Transverse colon (tissue), 4 donors: ENCODE results near the gene TRPC3. TPM values are rescaled to one million over a fixed set of nuclear protein-coding genes. Genes with fewer than 3 reads are reported as not detected.

Experiments used
- DNase-seq: peaks from one replicate; pipeline ENCODE4 v3.0.0-alpha.2; 2019
- H3K27ac ChIP-seq, 4 donors: fragments of 200-600 bp; sonication (generic); 2 replicates each; pipeline ENCODE4 v1.5.1; 2016 to 2018; ENCODE audit warnings: inconsistent platforms in 4 of 4
- H3K27me3 ChIP-seq: fragments of 200-600 bp; sonication (generic); 2 replicates; pipeline ENCODE4 v1.5.1; 2017; ENCODE audit warnings: inconsistent platforms
- H3K36me3 ChIP-seq, 4 donors: fragments of 200-600 bp; sonication (generic); 2 replicates each; pipeline ENCODE4 v1.5.1; 2017 to 2019; ENCODE audit warnings: inconsistent platforms in 4 of 4
- H3K4me1 ChIP-seq, 4 donors: fragments of 200-600 bp; sonication (generic); 2 replicates each; pipeline ENCODE4 v1.5.1; 2017 to 2020; ENCODE audit warnings: inconsistent platforms in 4 of 4
- H3K4me3 ChIP-seq, 4 donors: fragments of 200-600 bp; sonication (generic); 1 replicate in 1 of 4; 2 replicates in 3 of 4; pipeline versions ENCODE4 v1.5.1 to v1.6.1; 2017 to 2019; ENCODE audit warnings: inconsistent platforms in 4 of 4
- H3K9me3 ChIP-seq, 2 donors: fragments of 200-600 bp; sonication (generic); 2 replicates each; pipeline ENCODE4 v1.5.1; 2017 to 2019; ENCODE audit warnings: inconsistent platforms in 2 of 2
- CTCF ChIP-seq, 5 experiments: fragments of 200-600 bp in 3 of 5; fragments of 450-650 bp in 2 of 5; sonication (generic) in 3 of 5; IDR thresholded peaks; 1 replicate in 2 of 5; 2 replicates in 3 of 5; pipeline ENCODE4 v1.5.1; 2016 to 2017; ENCODE audit warnings: antibody characterized with exemption in 5 of 5, inconsistent platforms in 3 of 5, mild to moderate bottlenecking in 2 of 5, moderate library complexity in 1 of 5
- EP300 ChIP-seq: sonication (generic); formaldehyde crosslinking; IDR thresholded peaks from one replicate; pipeline ENCODE4 v1.6.1; 2017; ENCODE audit warnings: antibody characterized with exemption, low read depth
- POLR2A ChIP-seq: fragments of 450-650 bp; IDR thresholded peaks from one replicate; pipeline ENCODE4 v1.6.1; 2016; ENCODE audit warnings: antibody characterized with exemption, mild to moderate bottlenecking, moderate library complexity
- POLR2AphosphoS5 ChIP-seq, 3 donors: sonication (generic); formaldehyde crosslinking; IDR thresholded peaks; one replicate each; pipeline ENCODE4 v1.6.1; 2016; ENCODE audit warnings: antibody characterized with exemption in 3 of 3
- WGBS, 2 donors: methylation state at CpG; one replicate each; pipeline ENCODE4 v1.1.5; 2018; ENCODE audit warnings: low coverage in 1 of 2; 5-methylcytosine and 5-hydroxymethylcytosine counted together
- in situ Hi-C, 4 donors: fragments of 200-750 bp; cut with MboI; loops; one replicate each; pipeline versions ENCODE4 v1.15.0 to v1.15.1; 2017; ENCODE audit warnings: low sequenced_read_pairs in 3 of 4, low pct_ligation_motif_present in 1 of 4, low pct_unique_long_range_greater_than_20kb in 1 of 4
- intact Hi-C: fragments of 100-400 bp; cut with DNase I; formaldehyde crosslinking; loops from one replicate; pipeline ENCODE4 v1.15.1; 2023; ENCODE audit warnings: low total_unique reads
- total RNA-seq, 4 donors: library from RNA; depleted of rRNA; stranded (reverse); fragments of >200 nt; gene quantifications; one replicate each; pipeline ENCODE4 v1.1.0, GENCODE V29; 2016

Gene TRPC3
- total RNA-seq, 4 donors from 2014 or later = 1.1 to 3.4 (median 1.7) TPM; not detected in 1

DNA sequence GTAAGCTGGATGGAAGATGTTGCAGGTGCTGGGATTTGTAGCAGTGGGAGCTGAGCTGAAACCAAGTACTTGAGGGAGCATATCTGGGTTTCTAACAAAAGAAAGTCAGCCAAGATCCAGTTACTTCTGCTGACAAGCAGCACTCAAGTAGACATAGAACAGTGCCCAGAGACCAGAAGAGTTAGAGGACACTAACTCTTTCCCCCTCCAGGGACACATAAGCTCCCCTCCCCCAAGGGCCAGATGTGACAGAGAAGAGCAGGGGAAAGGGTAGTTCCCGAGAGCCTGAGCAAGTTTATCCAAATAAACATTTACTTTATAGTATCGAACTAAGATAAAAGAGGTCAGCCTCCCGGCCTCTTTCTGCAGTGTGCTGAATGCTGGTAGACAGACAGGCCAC lies 12.2 kb downstream of the TRPC3 start:
- H3K4me1 ChIP-seq = no peaks in the 10 kb centered on the region
- no peak for DNase-seq
- TF ChIP-seq EP300 (no peak), CTCF (IDR thresholded peaks at IDR 0.05) (no peak), POLR2A (no peak), POLR2AphosphoS5 (IDR thresholded peaks at IDR 0.05) (no peak)
- H3K36me3 ChIP-seq = no peaks in the 10 kb centered on the region
- no peak overlapping the region for H3K27ac ChIP-seq
- intact Hi-C loops = no loop called here
- H3K4me3 ChIP-seq = no peak overlapping the region
- no peaks in the 10 kb centered on the region for H3K9me3 ChIP-seq
- 25 to 29% methylated on average over 3 of the region's 3 CpGs for WGBS, 2 donors
- H3K27me3 ChIP-seq = peaks cover 27% of the 10 kb centered on the region
- in situ Hi-C loops = no loop called here

DNA sequence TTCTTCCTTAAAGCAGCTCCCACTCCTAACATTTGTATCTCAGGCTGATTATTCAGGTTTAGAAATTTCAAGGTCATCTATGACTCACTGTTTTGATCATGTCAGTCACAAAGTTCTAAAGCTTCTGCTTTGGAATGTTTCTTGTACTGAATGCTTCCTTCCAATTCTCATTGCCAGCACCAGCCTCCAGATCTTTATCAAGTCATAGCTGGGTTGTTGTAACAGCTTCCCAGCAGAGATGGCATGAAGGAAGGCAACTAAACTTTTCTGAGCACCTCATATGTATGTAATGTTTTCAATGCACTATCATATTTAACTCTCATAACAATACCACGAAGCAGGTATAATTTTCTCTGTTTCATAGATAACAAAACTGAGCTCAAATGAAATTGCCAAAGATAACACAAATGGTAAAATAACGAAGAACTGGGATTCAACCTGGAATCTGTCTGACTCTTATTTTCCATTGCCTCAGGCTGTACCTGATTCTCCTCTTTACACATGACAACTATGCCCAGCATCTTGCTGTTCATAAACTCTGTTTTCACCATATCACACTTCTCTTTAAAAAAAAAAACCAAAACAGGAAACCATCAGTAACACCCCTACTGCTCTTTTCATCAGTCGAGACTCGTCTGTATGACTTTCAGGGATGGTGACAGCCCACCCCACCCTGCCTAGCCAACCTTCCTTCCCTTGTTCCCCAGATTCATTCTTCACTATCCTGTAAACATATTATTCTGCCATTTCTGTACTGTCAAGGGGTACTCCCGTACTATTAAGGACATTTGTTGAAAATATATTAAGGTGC lies 13.4 kb downstream of the TRPC3 start:
- WGBS, 2 donors = 62 to 66% methylated on average over 5 of the region's 5 CpGs

GRCh38 chr4:121936101-121936500 lies 15.8 kb downstream of the TRPC3 start:
- in situ Hi-C loops (no loop called here), intact Hi-C loops (no loop called here)
- Histone ChIP-seq H3K4me3 (no peak overlapping the region), H3K36me3 (no peaks in the 10 kb centered on the region), H3K27ac (no peak overlapping the region), H3K27me3 (peaks cover 8% of the 10 kb centered on the region), H3K4me1 (no peaks in the 10 kb centered on the region), H3K9me3 (no peaks in the 10 kb centered on the region)
- TF ChIP-seq CTCF (IDR thresholded peaks at IDR 0.05) (no peak), EP300 (no peak), POLR2AphosphoS5 (IDR thresholded peaks at IDR 0.05) (no peak)
- DNase-seq = no peak
- 70 to 100% methylated on average over 2 to 4 of the region's 4 CpGs for WGBS, 2 donors

More for the DNA sequence above, 13.4 kb downstream of the TRPC3 start:
- Histone ChIP-seq H3K36me3 (no peaks in the 10 kb centered on the region), H3K27ac (no peak overlapping the region), H3K4me1 (no peaks in the 10 kb centered on the region), H3K27me3 (peaks cover 22% of the 10 kb centered on the region), H3K4me3 (no peak overlapping the region), H3K9me3 (no peaks in the 10 kb centered on the region)
- intact Hi-C loops = no loop called here
- in situ Hi-C loops = no loop called here
- no peak for DNase-seq
- TF ChIP-seq POLR2AphosphoS5 (IDR thresholded peaks at IDR 0.05) (no peak), POLR2A (no peak), CTCF (IDR thresholded peaks at IDR 0.05) (no peak)

DNA sequence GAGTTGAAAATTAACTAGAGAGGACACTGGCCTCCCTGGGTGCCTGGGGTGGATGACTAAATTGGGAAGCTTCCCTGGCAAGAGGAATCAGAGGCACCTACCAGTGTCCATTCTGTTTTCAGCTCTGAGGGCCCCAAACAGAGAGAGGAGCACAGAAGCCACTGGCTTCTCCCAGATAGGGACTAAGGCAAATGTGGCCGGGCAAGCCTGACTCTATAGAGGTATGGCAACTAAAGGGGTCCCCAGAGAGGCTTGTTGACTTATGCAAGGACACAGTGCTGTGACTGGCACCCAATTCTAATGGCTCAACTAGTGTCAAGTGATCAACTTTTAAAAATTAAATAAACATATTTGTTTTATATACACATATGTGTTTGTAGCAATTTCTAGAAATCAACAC lies 17.2 kb downstream of the TRPC3 start:
- no peaks in the 10 kb centered on the region for H3K4me1 ChIP-seq
- 63 to 83% methylated on average over 1 of the region's 1 CpG for WGBS, 2 donors
- in situ Hi-C loops = no loop called here
- no peaks in the 10 kb centered on the region for H3K27me3 ChIP-seq
- no peak for TF ChIP-seq EP300
- no peak for TF ChIP-seq POLR2A
- no peak for TF ChIP-seq POLR2AphosphoS5 (IDR thresholded peaks at IDR 0.05)
- TF ChIP-seq CTCF (IDR thresholded peaks at IDR 0.05) = no peak
- H3K4me3 ChIP-seq = no peak overlapping the region
- intact Hi-C loops = no loop called here
- DNase-seq = no peak
- no peak overlapping the region for H3K27ac ChIP-seq
- no peaks in the 10 kb centered on the region for H3K9me3 ChIP-seq
- H3K36me3 ChIP-seq = no peaks in the 10 kb centered on the region
